Bone marrow (tissue), 2 donors: ENCODE results near the gene TFPI.
"Not testable (repeated sequence)": the region's sequence is repeated elsewhere in the genome, so short reads cannot be mapped to it uniquely, and the experiment has no call there.

ENCODE experiments used
- DNase-seq, 2 donors: peaks; one replicate each; lab custom pipeline; 2025; lab: John Stamatoyannopoulos, UW

Gene TFPI

DNA sequence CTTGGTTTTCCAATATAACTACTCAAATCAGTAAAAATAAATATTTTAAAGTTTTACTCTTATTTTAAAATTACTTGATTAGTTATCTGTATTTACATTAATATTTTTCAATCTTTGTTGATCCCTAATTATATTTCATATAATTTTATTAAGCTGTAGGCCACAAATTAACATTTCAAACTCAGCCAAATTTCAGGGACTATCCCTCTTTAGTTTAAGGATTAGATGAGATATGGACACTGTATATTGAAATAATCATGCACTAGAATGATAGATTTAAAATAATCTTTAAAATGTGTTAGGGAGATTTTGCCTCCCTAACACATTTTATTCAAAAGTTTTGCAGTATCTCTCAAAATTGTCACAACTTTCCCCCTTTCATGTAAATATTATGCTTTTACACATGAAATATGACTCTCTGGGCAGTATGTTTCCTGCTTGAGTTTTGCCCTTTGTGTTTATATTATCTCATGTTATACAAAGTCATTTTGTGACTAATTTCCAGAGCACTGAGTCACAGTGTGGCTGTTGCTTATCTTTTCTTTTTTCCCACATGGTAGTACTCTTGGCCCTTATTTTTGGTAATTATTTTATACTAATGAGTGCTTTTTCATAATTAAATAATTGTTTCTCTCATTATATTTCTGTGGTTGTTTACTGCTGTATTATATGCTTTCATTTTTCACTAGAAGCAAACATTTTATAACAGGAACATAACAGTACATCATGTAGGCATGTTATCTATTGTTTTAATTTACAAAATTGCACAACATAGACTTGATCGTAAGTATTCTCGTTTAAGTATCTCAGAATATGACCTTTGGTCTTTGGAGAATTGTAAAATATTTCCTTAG, 1.2 kb downstream of the TFPI start:
- peak in 1 of 2 donors; percentile 71 for DNase-seq

DNA sequence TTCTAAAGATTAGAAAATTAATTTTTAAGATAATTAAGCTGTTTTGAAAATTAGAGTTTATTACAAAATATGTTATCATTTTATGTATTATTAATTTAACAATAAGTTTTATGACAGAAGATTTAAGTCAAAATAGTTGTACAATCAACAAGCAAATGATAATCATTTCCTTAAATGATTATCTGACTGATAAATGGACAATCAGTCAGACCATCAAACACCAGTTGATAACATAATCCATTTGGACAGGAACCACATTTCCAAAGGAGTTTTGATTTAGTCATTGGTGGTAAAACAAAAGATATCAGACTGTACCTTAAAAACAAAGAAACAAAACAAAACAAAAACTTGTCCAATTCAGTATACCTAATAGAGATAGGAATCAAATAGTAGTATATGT, 1.9 kb downstream of the TFPI start:
- DNase-seq, result no peak

DNA sequence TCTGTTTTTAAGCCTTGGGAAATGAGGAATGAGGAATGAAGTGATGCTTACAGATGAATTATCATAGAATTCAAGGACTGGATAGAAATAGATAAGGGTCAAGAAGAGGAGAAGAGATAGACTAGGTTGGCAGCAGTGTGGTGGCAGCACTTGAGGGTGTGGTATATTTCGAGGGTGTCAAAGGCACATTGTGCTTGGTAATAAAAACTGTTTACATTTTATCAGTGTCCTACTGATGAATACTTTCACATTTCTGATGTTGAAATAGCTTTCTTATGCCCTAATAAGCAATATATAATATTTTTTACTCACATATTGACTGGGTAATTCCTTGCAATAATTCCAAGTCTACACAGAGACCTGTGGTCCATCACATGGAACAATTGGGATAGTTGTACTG, 3.4 kb downstream of the TFPI start:
- no peak for DNase-seq

DNA sequence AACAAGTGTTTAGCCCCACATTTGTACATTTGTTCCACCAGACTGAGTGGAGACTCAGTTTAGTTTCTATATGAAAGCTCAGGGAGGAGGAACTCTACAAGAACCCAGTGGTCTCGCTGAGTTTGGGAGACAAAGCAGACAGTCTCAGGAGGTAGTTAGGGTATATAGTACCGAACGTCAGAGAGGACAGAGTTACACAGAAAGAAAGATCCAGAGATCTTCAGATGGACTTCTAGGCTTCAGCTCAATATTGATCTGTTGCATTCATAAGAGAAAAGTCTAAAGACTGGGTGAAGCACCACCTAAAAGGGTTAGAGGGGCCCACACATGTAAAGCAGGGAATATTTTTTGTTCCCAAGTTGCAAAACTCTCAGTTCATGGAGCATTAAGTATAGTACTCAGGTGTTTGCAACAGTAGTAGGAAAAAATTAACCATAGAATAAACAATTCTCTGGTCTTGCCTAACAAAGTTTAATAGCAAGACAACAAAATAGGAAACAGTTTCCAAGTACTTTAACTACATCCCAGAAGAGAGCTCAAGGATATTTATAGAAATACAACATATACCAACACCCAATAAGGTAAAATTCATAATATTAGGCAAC, 4.2 kb downstream of the TFPI start:
- peak in 1 of 2 donors; percentile 6 for DNase-seq

DNA sequence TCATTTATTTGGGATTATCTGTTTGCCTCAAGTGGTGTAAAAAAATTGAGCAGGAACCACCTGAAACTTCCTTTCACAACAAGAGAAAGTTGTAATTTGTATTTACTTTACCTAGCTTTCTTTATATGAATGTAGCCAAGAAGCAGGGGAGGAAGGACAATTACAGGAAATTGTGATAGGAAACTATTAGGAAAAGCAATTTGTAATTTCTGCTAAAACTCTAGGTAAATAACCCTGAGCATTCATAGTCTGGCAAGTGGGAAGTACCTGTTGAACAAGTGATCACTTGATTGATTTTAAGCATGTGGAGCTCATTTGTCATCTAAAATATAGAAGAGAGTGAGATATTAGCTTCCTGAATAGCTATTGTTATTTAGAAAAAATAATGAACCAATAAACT, 5.0 kb downstream of the TFPI start:
- no peak for DNase-seq

DNA sequence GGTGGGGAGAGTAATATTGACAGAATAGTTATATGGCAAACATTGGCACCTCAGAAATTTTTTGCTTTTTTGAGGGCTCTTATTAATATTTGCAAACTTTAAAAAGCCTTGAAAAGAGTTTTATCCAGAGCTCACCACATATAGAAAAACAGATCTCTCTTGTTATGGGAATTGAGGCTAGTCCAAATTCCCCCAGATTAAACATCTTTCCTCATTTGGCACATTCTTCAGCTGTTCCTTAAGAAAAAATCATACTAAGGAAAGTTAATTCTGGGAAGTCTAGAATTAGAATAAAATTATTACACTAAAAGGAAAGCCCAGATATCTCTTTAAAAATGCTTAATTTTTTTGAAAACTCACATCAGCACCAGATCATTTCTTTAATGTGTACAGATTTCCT, 5.6 kb downstream of the TFPI start:
- no peak for DNase-seq

DNA sequence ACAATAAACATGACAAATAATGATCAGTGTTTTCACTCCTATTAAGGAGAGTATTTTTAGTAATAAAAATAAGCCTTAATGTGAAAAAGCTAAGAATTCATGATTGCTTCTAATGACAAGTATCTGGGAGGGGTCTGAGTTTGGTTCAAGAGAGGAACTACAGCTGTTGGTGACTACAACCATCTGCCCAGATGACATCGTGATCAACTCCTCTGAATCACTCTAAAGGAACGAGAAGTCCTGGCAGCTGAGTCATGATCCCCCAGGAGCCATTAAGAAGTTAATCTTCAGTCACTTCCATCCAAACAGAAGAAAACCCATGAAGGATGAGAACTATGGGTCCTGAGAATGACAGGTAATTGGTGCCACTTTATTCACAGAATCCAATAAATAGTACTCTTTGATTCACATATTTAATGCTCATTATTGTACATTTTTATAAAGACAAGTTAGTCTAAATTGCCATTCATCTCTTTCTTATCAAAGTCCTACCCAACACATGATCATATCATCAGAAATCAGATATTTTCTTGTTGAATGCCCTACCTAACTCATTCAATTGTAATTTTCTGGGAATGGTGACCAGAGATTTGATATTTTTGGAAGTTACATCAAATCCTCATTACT, 6.8 kb downstream of the TFPI start:
- DNase-seq, result peak in 1 of 2 donors; percentile 84

DNA sequence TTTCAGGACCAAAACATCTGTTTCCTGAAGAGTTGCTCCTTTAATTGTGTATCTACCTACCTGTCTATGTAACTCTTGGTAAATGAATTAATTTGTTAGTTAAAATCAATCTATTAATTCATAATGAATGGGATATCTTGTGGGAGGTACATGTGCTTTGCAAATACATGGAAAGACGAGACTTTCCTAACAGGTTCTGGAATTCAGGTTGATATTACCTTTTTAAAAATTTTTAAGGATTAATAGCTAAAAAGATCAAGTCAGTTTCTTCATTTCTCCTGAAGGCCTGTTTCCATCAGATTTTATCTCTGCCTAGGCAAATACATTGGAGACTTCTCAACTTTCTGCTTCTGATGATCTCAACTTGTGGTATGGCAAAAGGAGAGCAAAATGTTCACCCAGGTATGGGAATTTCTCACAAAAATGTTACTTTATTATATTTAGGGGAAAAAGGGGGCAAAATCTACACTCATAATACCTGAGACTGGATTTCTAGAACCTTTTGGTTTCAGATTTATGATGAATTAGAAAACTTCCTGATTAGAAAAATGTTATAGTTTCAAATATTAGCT, 7.4 kb downstream of the TFPI start:
- DNase-seq, result no peak

DNA sequence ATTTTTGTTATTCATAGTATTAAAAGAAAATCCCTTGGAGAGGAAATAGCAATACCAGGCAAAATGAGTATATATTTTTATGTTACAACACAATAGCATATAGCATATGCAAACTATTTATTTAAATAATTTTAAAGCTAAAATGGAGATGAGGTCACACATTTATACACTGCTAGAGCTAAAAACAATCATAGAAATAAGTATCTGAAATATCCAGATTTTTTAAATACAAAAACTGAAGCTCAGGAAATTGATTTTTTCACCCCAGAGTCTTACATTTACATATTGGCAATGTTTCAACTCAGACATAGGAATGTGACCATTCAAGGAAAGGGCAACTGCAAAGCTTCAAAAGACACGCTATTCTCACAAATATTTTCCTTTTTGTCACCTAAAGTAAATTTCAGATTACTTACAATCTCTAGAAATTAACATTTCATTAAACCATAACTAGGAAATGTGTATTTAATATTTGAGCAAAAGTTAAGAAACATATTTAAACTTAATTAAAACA, 8.9 kb downstream of the TFPI start:
- DNase-seq, result no peak

DNA sequence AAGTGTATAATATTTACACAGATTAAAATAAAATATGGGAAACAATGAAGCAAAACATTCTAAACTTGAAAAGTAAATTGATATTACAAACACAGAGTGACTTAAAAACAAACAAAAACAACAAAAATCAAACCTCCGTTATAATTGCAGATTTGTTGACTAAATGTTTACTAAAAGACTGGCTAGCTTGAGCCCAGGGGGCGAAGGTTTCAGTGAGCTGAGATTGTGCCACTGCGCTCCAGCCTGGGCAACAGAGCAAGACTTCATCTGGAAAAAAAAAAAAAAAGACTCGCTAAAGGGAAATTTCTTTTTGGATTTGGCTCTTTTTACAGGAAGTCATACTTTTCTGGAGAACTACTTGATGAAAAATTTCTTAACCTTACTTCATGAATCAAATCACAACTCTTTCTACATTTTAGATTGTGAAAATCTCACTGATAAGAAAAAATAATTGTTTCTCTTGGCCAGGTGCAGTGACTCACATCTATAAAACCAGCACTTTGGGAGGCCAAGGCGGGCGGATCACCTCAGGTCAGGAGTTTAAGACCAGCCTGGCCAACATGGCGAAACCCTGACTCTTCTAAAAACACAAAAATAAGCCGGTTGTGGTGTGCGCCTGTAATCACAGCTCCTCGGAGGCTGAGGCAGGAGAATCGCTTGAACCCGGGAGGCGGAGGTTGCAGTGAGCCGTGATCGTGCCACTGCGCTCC, 9.7 kb downstream of the TFPI start:
- no peak for DNase-seq

DNA sequence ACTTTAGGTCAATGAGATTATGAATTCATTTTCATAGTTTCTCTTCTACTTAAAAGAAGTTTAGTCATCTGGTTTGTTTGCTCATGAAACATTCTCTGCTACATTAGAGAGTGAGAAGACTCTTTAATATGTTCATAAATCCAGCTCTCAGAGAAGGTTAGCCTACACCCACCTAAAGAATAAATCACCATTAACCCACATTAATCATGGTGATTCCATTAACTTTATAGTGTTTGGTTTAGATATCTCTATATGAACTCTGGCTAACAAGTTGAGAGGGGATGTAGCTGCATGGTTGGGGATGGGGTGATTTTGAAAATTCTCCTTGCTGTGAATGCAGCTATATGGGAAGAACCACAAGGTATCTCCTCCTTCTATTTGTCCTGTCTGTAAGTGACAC, 10.7 kb downstream of the TFPI start:
- no peak for DNase-seq

DNA sequence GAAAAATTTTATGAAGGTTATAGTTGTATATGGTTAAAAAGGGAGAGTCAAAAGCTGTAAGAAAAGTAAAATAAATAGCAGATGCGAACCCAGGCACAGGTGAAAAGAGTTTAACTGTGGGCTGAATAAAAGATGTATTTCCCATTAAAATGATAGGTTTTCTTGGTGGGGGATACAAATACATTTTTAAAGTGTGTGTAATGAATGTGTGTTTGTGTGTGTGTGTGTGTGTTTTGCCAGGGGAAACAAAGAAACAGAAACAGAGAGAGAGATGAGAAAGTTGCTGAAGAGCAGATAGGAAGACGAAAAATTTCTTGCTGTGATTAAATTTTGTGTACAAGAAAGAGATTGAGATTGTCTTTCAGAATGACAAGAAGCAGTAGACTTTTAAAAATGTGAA, 12.1 kb downstream of the TFPI start:
- DNase-seq, result no peak

DNA sequence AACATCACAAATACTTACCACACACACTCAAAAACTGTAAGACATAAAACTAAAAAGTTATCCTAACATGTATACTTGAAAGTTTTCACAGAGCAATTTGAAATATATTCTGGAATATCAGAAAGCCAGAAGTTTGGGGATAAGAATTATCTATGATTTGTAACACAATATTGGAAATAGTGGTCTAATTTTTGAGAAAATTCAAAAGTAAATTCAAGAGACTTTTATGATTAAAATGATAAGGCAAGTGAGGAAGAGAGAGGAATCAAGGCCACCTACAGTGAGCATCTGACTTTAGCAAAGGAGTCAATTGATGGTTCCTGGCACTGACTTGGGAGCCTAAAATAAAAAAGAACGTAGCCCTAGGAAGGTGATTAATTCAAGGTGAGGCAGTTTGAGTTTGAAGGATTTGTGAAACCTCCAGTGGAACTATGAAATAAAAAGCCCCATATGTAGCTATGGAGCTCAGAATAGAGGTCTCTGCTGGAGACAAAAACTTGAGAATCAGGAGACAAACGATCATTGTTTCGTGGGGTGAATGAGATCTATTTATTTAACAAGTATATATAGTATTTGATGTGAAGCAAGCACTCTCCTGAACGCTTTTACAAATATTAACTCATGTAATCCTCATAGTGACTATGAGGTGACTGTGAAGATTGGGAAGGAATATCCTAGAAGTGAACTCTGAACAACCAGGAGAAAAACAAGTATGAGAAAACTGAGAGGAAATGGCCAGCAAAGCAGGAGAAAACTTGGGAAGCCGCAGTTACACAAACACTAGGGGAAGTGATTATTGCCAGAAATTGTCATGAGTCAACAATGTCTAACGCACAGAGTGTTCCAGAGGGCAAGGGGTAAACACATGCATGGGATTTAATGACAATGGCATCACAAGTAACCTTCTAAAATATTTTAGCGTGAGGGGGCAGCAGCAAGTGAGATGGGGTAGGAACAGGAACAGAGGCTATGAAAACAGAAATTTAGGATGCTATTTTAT, 12.8 kb downstream of the TFPI start:
- no peak for DNase-seq

DNA sequence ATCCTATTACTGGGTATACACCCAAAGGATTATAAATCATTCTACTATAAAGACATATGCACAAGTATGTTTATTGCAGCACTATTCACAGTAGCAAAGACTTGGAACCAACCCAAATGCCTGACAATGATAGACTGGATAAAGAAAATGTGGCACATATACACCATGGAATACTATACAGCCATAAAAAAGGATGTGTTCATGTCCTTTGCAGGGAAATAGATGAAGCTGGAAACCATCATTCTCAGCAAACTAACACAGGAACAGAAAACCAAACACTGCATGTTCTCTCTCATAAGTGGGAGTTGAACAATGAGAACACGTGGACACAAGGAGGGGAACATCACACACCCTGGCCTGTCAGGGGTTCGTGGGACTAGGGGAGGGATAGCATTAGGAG, 16.0 kb downstream of the TFPI start:
- not testable (repeated sequence) for DNase-seq

DNA sequence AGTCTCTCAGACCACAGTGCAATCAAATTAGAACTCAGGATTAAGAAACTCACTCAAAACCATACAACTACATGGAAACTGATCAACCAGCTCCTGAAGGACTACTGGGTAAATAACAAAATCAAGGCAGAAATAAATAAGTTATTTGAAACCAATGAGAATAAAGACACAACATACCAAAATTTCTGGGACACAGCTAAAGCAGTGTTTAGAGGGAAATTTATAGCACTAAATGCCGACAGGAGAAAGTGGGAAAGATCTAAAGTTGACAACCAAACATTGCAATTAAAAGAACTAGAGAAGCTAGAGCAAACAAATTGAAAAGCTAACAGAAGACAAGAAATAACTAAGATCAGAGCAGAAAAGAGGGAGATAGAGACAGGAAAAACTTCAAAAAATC, 18.9 kb downstream of the TFPI start:
- DNase-seq, result not testable (repeated sequence)

DNA sequence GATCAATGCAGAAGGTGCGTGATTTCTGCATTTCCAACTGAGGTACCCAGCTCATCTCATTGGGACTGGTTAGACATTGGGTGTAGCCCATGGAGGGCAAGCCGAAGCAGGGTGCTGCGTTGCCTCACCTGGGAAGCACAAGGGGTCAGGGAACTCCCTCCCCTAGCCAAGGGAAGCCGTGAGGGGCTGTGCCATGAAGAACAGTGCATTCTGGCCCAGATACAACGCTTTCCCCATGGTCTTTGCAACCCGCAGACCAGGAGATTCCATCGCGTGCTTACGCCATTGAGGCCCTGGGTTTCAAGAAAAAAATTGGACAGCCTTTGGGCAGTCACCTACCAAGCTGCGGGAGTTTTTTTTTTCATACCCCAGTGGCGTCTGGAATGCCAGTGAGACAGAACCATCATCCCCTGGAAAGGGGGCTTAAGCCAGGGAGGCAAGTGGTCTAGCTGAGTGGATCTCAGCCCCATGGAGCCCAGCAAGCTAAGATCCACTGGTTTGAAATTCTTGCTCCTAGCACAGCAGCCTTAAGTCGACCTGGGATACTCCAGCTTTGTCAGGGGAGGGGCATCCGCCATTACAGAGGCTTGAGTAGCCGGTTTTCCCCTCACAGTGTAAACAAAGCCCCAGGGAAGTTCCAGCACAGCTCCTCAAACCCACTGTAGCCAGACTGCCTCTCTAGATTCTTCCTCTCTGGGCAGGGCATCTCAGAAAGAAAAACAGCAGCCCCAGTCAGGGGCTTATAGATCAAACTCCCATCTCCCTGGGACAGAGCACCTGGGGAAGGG, 21.7 kb downstream of the TFPI start:
- DNase-seq, result no peak

DNA sequence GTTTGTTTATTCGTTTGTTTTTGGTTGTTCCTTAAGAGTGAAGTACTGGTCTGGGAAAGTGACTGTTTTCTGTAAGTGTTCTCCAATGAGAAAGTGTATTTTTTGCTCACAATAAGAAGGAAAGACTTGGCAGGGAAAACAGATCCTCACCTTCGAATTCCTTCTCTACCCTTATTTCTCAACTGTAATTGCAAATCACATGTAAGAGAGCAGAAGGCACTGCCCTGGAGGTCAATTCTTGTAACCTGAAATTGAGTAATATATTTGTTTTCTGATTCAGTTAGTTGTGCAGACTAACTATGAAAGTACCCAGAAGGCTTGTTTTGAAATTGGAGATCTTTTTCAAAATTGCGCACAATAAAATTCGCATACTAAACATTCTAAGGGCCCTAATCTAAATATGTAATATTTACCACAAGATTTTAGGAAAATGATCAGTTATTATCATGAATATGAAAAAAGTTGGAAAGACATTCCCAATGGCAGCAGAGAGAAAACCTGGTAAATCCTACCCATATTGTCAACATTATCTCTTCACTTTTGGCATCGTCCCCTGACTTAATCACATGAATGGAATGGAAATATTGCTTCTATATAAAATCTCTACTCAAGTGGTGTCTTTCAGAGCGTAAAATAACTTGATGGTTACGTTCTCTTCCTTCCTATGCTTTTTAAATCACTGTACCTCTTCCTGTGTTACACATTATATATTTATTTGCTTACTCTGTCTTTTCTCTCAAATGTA, 24.1 kb downstream of the TFPI start:
- DNase-seq, result no peak

DNA sequence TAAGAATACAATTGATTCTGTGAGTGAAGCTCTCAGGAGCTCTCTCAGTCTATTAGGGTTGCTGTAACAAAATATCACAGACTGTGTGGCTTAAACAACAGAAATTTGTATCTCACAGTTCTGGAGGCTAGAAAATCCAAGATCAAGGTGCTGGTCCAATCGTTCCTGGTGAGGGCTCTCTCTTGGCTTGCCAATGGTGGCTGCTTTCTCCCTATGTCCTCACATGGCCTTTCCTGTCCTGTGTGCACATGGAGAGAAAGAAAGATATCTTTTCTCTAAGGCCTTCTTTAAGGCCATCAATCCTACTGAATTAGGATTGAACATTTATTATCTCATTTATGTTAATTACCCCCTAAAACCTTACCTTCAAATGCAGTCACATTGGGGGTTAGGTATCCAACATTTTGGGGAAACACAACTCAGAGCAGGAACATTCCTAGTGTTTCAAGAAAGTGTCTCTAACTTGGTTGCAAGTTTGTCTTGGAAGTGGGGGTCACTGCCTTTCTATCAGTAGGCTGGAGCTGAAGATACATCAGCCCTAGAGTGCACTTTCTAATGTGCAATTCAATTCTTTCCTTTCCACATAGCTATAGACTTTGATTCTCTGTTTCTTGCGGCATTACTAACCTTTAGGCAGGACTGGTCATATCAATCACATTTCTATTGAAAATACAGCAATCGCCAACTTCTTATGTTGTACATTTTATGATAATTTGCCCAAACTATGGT, 24.8 kb downstream of the TFPI start:
- no peak for DNase-seq

DNA sequence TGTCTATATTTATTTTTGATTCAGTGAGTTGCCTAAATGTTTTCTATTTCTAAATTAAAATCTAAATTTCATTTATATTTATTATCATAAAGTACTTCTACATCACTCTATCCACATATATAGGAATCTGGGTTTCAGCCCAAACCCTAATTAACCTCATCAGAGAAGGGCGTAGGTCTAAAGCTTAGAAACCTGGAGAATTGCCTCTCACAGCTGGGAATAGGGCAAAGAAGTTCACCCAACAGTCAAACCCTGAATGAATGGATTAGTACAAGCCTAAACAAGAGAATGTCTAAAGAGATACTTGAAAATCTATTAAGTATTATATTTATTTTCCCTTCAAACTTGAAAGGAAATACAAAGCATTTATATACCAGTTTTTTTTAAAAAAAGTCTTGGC, 26.2 kb downstream of the TFPI start:
- no peak for DNase-seq
